K562 (cell line): ENCODE results near the gene RPL26. TPM values are rescaled to one million over a fixed set of nuclear protein-coding genes. Genes with fewer than 3 reads are reported as not detected.

Experiments
- ATAC-seq: fragments of 200-7000 bp; cut with Tn5 transposase; 3 replicates; pipeline ENCODE4 v1.9.1; 2020; ENCODE audit warnings: moderate library complexity
- BruUV-seq: library from RNA; stranded (reverse); fragments of 400-500 nt; replicated peaks from 2 replicates; lab custom pipeline; 2021; lab: Mats Ljungman, UMichigan
- CTCF ChIA-PET: fragments of 300-600 bp; formaldehyde crosslinking; extraction: SDS; loops from one replicate; lab custom pipeline; 2021; ENCODE audit warnings: low intra/inter-chr PET ratio; lab: Yijun Ruan, JAX
- POLR2A ChIA-PET: fragments of 300-600, 350-650 bp; sonication (Branson Sonifier 250); formaldehyde crosslinking; extraction: SDS; loops from one replicate; lab custom pipeline; 2021; ENCODE audit warnings: antibody characterized with exemption, inconsistent platforms; lab: Yijun Ruan, JAX
- DNase-seq, 4 experiments: peaks; one replicate each; pipeline versions ENCODE4 v3.0.0 to v3.0.0-alpha.2; 2011 to 2018; ENCODE audit warnings: low spot score in 3 of 4, mixed read lengths in 3 of 4; ENCODE audit errors: extremely low read depth in 1 of 4
- FAIRE-seq: peaks from 2 replicates; lab custom pipeline; 2011; peaks lifted over from hg19 to GRCh38; lab: Jason Lieb, UNC
- H2AFZ ChIP-seq: 2 replicates; pipeline ENCODE4 v1.6.0; 2011; ENCODE audit warnings: low read depth, low read length, control low read depth, inconsistent platforms
- H3K27ac ChIP-seq: fragments of 200-600 bp; 3 replicates; pipeline ENCODE4 v1.8.0; 2011; ENCODE audit warnings: low read depth, mild to moderate bottlenecking, control low read depth, inconsistent platforms, low read length, moderate library complexity, mixed read lengths; ENCODE audit errors: extremely low read depth
- H3K27me3 ChIP-seq, 2 experiments: fragments of 300-600 bp in 1 of 2; 2 replicates in 1 of 2; 3 replicates in 1 of 2; pipeline versions ENCODE4 v1.6.0 to v1.8.0; 2011; ENCODE audit warnings: inconsistent platforms in 2 of 2, low read length in 2 of 2, mild to moderate bottlenecking in 1 of 2, mixed read lengths in 1 of 2, moderate library complexity in 1 of 2; ENCODE audit not compliant: control insufficient read depth in 2 of 2, insufficient read depth in 2 of 2
- H3K36me3 ChIP-seq: fragments of 300-600 bp; 3 replicates; pipeline ENCODE4 v1.8.0; 2011; ENCODE audit warnings: mild to moderate bottlenecking, low read length, inconsistent platforms; ENCODE audit not compliant: control insufficient read depth, insufficient read depth
- H3K4me1 ChIP-seq, 2 experiments: fragments of 200-600 bp in 1 of 2; replicated peaks in 1 of 2; 2 replicates in 1 of 2; 3 replicates in 1 of 2; pipeline versions ENCODE4 v1.5.1 to v1.8.0; 2011; ENCODE audit warnings: inconsistent platforms in 2 of 2, low read length in 2 of 2, mild to moderate bottlenecking in 1 of 2, mixed read lengths in 1 of 2, moderate library complexity in 1 of 2; ENCODE audit not compliant: control insufficient read depth in 2 of 2, insufficient read depth in 2 of 2
- H3K4me2 ChIP-seq: 2 replicates; pipeline ENCODE4 v1.6.1; 2011; ENCODE audit warnings: low read length, control low read depth, inconsistent platforms, mixed read lengths; ENCODE audit not compliant: insufficient read depth
- H3K4me3 ChIP-seq: fragments of 200-600 bp; sonication (generic), shearing (Covaris generic); 2 replicates; pipeline ENCODE4 v1.5.1; 2016; ENCODE audit warnings: control low read depth, inconsistent platforms
- H3K79me2 ChIP-seq: fragments of 200-600 bp; 3 replicates; pipeline ENCODE4 v1.8.0; 2011; ENCODE audit warnings: low read length, inconsistent platforms; ENCODE audit not compliant: control insufficient read depth, insufficient read depth
- H3K9ac ChIP-seq, 2 experiments: 2 replicates each; pipeline versions ENCODE4 v1.6.0 to v1.6.1; 2011; ENCODE audit warnings: low read depth in 2 of 2, low read length in 2 of 2, control low read depth in 1 of 2, inconsistent platforms in 1 of 2, mild to moderate bottlenecking in 1 of 2, mixed read lengths in 1 of 2; ENCODE audit not compliant: insufficient read depth in 1 of 2
- H3K9me1 ChIP-seq: one replicate; pipeline ENCODE4 v1.6.0; 2011; ENCODE audit warnings: inconsistent platforms, mild to moderate bottlenecking, low read length, moderate library complexity; ENCODE audit not compliant: control insufficient read depth, insufficient read depth
- H3K9me3 ChIP-seq: replicated peaks from 2 replicates; pipeline ENCODE4 v1.5.1; 2011; ENCODE audit warnings: low read depth, low read length, inconsistent platforms; ENCODE audit not compliant: control insufficient read depth, insufficient read depth
- H4K20me1 ChIP-seq: replicated peaks from 2 replicates; pipeline ENCODE4 v1.6.1; 2011; ENCODE audit warnings: low read length, inconsistent platforms, mixed read lengths; ENCODE audit not compliant: control insufficient read depth, insufficient read depth
- FOS ChIP-seq: IDR thresholded peaks from 3 replicates; pipeline ENCODE4 v1.6.1; 2011; ENCODE audit not compliant: insufficient read length; ENCODE audit errors: extremely low read depth
- FOXK1 ChIP-seq: sonication (generic); formaldehyde crosslinking; IDR thresholded peaks from 2 replicates; pipeline ENCODE4 v1.8.0; 2022; ENCODE audit warnings: missing genetic modification reagents, mild to moderate bottlenecking, borderline replicate concordance
- KLF16 ChIP-seq: IDR thresholded peaks from 2 replicates; pipeline ENCODE4 v1.6.1; 2016; ENCODE audit warnings: antibody characterized with exemption
- NCOR1 ChIP-seq: fragments of 450-650 bp; IDR thresholded peaks from 2 replicates; pipeline ENCODE4 v1.6.1; 2016; ENCODE audit warnings: mild to moderate bottlenecking, moderate library complexity
- PHB2 ChIP-seq: fragments of 450-650 bp; IDR thresholded peaks from 2 replicates; pipeline ENCODE4 v1.6.1; 2017; ENCODE audit warnings: low read depth
- YBX1 ChIP-seq: fragments of 450-650 bp; IDR thresholded peaks from 2 replicates; pipeline ENCODE4 v1.7.1; 2016; ENCODE audit warnings: mild to moderate bottlenecking
- ZFPM2 ChIP-seq: fragments of 250-450 bp; sonication (Bioruptor Pico); IDR thresholded peaks from 2 replicates; pipeline ENCODE4 v1.5.1; 2022; ENCODE audit warnings: mild to moderate bottlenecking
- ZNF274 ChIP-seq: IDR thresholded peaks from 2 replicates; pipeline ENCODE4 v1.6.1; 2011; ENCODE audit warnings: low read depth, mild to moderate bottlenecking, low read length, moderate library complexity, borderline replicate concordance
- WGBS: fragments of 100-300 bp; shearing (Covaris generic); methylation state at CpG from one replicate; pipeline ENCODE4 v1.1.6; 2016; ENCODE audit warnings: low coverage, mixed read lengths; ENCODE audit not compliant: insufficient coverage; ENCODE audit errors: missing lambda C conversion rate; 5-methylcytosine and 5-hydroxymethylcytosine counted together
- in situ Hi-C: fragments of 300-500 bp; cut with MboI; formaldehyde crosslinking; loops from 4 replicates; pipeline ENCODE4 v1.15.0; 2018; ENCODE audit warnings: inconsistent platforms, mixed read lengths
- intact Hi-C: fragments of 100-400 bp; cut with micrococcal nuclease; formaldehyde crosslinking; loops from 2 replicates; pipeline ENCODE4 v1.14.2; 2022
- polyA plus RNA-seq, 8 experiments: library from polyadenylated mRNA; depleted of rRNA in 4 of 8; stranded (reverse) in 5 of 8; unstranded in 3 of 8; fragments of >200 nt; fragmentation: Nextera tagmentation in 2 of 8; fragmentation: Illumina TruSeq in 1 of 8; extraction: Ambion mirVana in 2 of 8; extraction: Trizol in 1 of 8; gene quantifications; 2 replicates each; pipeline versions ENCODE4 v1.2.1 to v1.2.3, GENCODE V29; 2011 to 2014; ENCODE audit warnings: inconsistent platforms in 1 of 8, missing spikeins in 1 of 8
- total RNA-seq, 7 experiments: library from RNA; depleted of rRNA in 6 of 7; stranded (reverse); fragments of >200 nt in 6 of 7; fragmentation: Illumina TruSeq in 2 of 7; extraction: Trizol in 2 of 7; gene quantifications; 2 replicates each; pipeline versions ENCODE4 v1.2.1 to v1.2.3, GENCODE V29; 2011 to 2021; ENCODE audit warnings: low replicate concordance in 1 of 7
- TF ChIP-seq, protein P1 (sequence below): fragments of 250-450 bp; sonication (Bioruptor Pico); IDR thresholded peaks from 2 replicates; pipeline ENCODE4 v1.9.0; 2021; ENCODE audit warnings: mild to moderate bottlenecking, inconsistent platforms
- TF ChIP-seq, protein P2 (sequence below), 2 experiments: fragments of 450-650 bp in 1 of 2; sonication (generic) in 1 of 2; formaldehyde crosslinking in 1 of 2; IDR thresholded peaks; 2 replicates each; pipeline versions ENCODE4 v1.7.1 to v1.9.0; 2016 to 2022; ENCODE audit warnings: inconsistent platforms in 1 of 2, mild to moderate bottlenecking in 1 of 2, missing genetic modification reagents in 1 of 2

RPL26 gene
- total and polyA plus RNA-seq, 9 of the 15 experiments (the other 6 are each of a cell fraction or from before 2014, with no cell fraction given) = 1,474 to 4,074 (median 2,904) TPM

DNA sequence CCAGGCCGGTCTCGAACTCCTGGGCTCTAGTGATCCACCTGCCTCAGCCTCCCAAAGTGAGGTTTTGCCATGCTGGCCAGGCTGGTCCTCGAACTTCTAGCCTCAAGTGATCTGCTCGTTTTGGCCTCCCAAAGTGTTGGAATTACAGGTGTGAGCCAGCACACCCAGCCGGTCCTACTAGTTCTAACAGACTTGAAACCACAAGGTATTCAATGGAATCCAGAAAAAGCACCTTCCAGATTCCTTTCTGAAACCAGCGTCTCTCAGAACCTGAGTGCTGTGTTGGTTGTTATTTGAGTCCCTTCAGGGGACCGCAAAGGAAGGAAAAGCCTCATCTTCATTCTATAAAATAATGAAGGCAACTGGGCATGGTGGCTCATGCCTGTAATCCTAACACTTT is 10.6 kb downstream of the RPL26 start:
- CTCF ChIA-PET = no interaction called here
- H3K9me1 ChIP-seq = no peaks in the 10 kb centered on the region
- no peak overlapping the region for H3K4me2 ChIP-seq
- H3K4me3 ChIP-seq = no peak overlapping the region
- in situ Hi-C loops = no loop called here
- H4K20me1 ChIP-seq = no peaks in the 10 kb centered on the region
- POLR2A ChIA-PET = interaction anchor here (1.1 kb wide), 1 partner anchor 84 kb away, joined by 4 read pairs; the partner anchor contains the start of gene RANGRF
- no peak overlapping the region for H3K9ac ChIP-seq
- H3K9me3 ChIP-seq = no peaks in the 10 kb centered on the region
- no peaks in the 10 kb centered on the region for H3K27me3 ChIP-seq
- DNase-seq (no peak), ATAC-seq (no peak), FAIRE-seq (no peak)
- no peak overlapping the region for H2AFZ ChIP-seq
- no peak overlapping the region for H3K27ac ChIP-seq
- no peaks in the 10 kb centered on the region for H3K79me2 ChIP-seq
- WGBS = 66% methylated on average over 6 of the region's 7 CpGs
- intact Hi-C loops = no loop called here
- BruUV-seq = no TSS peak
- peaks cover 11 to 16% of the 10 kb centered on the region in 2 experiments; a peak in 4 of 5 replicates for H3K4me1 ChIP-seq
- peaks cover 12% of the 10 kb centered on the region; the same call in 2 of the 3 replicates for H3K36me3 ChIP-seq
- TF ChIP-seq, protein P1, sequence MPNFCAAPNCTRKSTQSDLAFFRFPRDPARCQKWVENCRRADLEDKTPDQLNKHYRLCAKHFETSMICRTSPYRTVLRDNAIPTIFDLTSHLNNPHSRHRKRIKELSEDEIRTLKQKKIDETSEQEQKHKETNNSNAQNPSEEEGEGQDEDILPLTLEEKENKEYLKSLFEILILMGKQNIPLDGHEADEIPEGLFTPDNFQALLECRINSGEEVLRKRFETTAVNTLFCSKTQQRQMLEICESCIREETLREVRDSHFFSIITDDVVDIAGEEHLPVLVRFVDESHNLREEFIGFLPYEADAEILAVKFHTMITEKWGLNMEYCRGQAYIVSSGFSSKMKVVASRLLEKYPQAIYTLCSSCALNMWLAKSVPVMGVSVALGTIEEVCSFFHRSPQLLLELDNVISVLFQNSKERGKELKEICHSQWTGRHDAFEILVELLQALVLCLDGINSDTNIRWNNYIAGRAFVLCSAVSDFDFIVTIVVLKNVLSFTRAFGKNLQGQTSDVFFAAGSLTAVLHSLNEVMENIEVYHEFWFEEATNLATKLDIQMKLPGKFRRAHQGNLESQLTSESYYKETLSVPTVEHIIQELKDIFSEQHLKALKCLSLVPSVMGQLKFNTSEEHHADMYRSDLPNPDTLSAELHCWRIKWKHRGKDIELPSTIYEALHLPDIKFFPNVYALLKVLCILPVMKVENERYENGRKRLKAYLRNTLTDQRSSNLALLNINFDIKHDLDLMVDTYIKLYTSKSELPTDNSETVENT (CRISPR knock-in tag) = no peak
- TF ChIP-seq FOS (no peak), ZNF274 (no peak), PHB2 (no peak), NCOR1 (no peak), FOXK1 (CRISPR knock-in tag) (no peak), KLF16 (no peak), YBX1 (no peak), ZFPM2 (CRISPR knock-in tag) (no peak)
- TF ChIP-seq, protein P2, sequence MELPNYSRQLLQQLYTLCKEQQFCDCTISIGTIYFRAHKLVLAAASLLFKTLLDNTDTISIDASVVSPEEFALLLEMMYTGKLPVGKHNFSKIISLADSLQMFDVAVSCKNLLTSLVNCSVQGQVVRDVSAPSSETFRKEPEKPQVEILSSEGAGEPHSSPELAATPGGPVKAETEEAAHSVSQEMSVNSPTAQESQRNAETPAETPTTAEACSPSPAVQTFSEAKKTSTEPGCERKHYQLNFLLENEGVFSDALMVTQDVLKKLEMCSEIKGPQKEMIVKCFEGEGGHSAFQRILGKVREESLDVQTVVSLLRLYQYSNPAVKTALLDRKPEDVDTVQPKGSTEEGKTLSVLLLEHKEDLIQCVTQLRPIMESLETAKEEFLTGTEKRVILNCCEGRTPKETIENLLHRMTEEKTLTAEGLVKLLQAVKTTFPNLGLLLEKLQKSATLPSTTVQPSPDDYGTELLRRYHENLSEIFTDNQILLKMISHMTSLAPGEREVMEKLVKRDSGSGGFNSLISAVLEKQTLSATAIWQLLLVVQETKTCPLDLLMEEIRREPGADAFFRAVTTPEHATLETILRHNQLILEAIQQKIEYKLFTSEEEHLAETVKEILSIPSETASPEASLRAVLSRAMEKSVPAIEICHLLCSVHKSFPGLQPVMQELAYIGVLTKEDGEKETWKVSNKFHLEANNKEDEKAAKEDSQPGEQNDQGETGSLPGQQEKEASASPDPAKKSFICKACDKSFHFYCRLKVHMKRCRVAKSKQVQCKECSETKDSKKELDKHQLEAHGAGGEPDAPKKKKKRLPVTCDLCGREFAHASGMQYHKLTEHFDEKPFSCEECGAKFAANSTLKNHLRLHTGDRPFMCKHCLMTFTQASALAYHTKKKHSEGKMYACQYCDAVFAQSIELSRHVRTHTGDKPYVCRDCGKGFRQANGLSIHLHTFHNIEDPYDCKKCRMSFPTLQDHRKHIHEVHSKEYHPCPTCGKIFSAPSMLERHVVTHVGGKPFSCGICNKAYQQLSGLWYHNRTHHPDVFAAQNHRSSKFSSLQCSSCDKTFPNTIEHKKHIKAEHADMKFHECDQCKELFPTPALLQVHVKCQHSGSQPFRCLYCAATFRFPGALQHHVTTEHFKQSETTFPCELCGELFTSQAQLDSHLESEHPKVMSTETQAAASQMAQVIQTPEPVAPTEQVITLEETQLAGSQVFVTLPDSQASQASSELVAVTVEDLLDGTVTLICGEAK (IDR thresholded peaks at IDR 0.05) = no peak
- TF ChIP-seq, protein P2 (CRISPR knock-in tag; IDR thresholded peaks at IDR 0.05) = no peak
